Kidney tubule cell (primary cell): ENCODE results near the gene SUGT1.

Experiments used
- DNase-seq: peaks from one replicate; pipeline ENCODE4 v3.0.0-alpha.2; 2018; ENCODE audit warnings: low spot score

SUGT1 gene

GRCh38 chr13:52737965-52738364 is 85.3 kb downstream of the SUGT1 start:
- no peak for DNase-seq

- DNase-seq, result no peak
Measured at GRCh38 chr13:52738719-52739467, 86.3 kb downstream of the SUGT1 start.

GRCh38 chr13:52739468-52740071 is 86.9 kb downstream of the SUGT1 start, which contains the start of gene CNMD:
Gene CNMD (minus strand): TSS chr13:52739820. CDS start chr13:52739701, 119 bp downstream.
- no peak for DNase-seq

GRCh38 chr13:52743569-52743968 is 90.9 kb downstream of the SUGT1 start:
- DNase-seq, result no peak

GRCh38 chr13:52743988-52744387 is 91.4 kb downstream of the SUGT1 start:
- DNase-seq, result no peak

- DNase-seq, result no peak
Measured at GRCh38 chr13:52744842-52745375, 92.3 kb downstream of the SUGT1 start.

GRCh38 chr13:52746141-52746540 is 93.5 kb downstream of the SUGT1 start:
- no peak for DNase-seq

GRCh38 chr13:52749419-52749818 is 96.8 kb downstream of the SUGT1 start:
- DNase-seq, result no peak
